ENCODE data around the gene POLD4. TPM values are rescaled to one million over a fixed set of nuclear protein-coding genes. Genes with fewer than 3 reads are reported as not detected.

Gene POLD4
- total RNA-seq, 1 experiment from 2014 or later = 39.4 TPM

DNA sequence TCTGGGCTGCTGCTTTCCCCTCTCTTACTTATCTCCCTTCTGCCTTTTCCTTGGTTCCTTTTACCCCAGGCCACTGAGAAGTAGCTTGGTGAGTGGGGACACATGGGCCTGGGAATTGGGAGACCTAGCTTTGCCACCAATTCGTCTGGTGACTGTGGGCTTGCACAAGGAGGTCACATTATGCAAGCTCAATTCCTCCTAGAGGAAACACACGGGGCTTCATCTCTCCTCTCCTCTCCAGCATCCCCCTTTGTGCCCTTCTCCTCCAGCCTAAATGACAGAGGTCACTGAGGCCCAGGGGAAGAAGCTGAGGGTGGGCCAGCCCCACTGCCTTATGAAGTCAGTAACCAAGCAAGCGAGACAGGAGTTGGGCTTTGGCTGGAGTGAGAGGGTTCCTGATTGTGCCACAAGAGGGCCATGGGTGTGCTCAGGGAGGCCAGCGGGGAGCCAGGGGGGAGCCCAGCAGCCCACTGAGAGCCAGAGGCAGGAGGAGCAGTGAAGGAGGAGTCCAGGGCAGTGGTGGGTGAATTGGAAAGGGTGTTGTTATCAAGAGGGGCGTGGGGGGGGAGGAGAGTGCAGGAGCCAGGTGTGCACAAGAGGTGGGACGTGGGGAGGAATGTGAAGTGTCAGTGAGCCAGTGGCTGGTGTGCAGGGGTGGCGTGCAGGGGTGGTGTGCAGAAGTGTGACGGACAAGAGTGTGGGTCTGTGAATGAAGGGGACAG is 18.0 kb upstream of the POLD4 start:
- DNase-seq (ENCODE audit: low read depth) = no peak

DNA sequence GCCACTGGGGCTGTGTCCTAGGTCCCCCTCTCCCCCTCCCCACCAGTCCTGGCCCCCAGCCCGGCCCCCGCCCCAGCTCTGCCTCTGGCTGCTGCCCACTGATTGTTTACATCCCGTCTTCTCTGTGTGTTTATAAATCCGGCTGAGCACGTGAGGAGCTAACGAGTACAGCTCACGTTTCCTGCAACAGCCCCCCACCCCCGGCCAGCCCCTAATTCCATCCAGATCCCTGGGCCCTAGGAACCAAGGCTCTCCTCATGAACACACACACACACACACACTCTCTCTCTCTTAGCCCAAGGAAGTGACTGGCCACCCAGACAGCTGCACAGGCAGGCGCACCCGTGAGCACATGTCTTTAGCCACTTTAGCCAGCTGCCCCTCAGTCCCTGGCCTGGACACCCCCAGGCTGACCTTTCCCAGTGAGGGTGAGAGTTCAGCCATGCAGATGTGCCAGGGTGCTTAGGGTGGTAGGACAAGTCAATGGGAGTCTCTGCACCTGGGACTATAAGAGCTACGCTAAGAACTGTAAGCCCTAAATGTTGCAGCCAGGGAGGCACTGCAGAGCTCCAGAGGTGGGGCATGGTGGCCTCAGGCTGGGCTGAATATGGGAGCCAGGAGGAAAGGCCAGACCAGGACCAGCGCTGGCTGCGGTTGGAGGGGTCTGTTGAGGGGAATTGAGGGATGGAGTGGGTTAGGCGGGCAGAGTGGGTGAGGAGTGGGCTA is 17.2 kb upstream of the POLD4 start:
- DNase-seq (ENCODE audit: low read depth) = no peak

DNA sequence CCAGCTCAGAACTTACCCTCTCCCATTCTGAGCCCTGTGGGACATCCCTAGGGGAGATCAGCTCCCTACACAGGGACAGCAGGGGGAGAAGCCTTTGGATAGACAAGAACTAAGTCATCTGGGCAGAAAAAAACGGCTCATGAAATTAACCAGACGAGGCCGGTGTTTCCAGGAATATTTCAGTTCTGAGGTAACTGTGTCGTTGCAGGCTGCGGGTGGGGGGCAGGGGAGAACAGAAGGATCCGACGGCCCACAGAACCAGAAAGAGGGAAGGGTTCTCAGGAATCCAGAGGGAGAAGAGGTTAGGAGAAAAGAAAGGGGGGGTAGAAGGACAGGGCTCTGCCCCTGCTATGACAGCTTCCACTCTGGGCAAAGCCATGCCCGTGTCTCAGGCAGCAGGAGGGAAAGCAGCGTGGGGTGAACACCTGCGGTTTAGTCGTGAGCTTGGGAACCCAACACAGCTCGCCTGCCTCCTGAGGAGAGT is 16.5 kb upstream of the POLD4 start:
- DNase-seq (ENCODE audit: low read depth) = no peak

DNA sequence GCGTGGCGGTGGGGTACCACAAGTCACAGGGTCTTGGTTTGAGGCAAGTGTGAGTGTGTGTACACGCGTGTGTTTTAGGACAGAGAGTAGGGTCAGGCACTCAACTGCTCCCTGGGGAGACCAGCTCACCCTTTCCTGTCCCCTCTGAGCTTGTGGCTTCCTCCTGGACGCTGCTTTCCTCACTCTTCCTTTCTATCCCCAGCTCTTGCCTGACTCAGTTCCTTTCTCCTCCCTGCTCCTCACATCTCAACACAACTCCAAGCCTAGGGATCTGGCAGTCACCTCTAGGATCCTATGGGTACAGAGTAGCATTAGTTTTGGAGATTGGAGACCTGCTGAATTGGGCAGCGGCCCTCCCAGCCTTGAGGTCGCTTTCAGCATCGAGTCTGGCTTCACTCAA is 15.9 kb upstream of the POLD4 start:
- no peak for DNase-seq (ENCODE audit: low read depth)

DNA sequence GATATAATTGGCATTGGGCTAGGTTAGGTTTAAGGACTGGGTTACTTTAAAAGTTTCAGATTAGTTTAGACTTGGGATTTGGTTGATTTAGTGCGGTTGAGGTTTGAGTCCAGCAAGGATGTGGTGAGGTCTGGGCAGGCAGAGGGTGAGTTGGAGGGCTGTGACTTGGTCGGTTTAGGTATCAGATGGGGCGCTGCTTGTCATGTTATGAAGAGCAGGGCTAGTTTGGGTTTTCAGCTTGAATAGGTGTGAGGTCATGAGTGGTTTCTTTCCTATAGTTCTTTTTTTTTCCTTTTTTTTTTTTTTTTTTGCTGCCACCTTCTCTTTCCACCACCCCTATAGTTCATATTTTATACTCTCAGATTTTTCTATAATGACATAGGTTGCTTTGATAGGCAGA is 15.3 kb upstream of the POLD4 start:
- no peak for DNase-seq (ENCODE audit: low read depth)

DNA sequence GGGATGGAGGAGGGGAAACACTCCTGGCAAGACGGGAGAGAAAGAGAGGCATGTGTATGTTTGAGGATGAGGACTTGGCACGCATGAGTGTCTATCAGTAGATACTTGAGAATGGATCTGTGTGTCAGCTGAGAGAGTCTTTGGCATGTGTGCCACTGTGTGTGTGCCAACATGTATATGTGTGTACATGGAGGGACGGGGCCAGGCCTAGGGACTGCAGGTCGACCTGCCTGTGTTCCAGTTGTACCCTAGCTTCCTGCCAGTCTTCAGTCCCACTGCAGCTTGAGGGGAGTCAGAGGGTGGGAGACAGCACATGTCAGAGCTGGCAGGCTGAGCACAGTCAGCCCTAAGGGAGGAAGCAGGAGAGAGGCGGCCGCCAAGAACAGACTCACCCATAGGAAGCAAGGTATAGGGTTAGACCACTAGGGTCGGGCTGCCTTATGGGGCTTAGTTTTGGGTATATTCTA is 14.4 kb upstream of the POLD4 start:
- no peak for DNase-seq (ENCODE audit: low read depth)

DNA sequence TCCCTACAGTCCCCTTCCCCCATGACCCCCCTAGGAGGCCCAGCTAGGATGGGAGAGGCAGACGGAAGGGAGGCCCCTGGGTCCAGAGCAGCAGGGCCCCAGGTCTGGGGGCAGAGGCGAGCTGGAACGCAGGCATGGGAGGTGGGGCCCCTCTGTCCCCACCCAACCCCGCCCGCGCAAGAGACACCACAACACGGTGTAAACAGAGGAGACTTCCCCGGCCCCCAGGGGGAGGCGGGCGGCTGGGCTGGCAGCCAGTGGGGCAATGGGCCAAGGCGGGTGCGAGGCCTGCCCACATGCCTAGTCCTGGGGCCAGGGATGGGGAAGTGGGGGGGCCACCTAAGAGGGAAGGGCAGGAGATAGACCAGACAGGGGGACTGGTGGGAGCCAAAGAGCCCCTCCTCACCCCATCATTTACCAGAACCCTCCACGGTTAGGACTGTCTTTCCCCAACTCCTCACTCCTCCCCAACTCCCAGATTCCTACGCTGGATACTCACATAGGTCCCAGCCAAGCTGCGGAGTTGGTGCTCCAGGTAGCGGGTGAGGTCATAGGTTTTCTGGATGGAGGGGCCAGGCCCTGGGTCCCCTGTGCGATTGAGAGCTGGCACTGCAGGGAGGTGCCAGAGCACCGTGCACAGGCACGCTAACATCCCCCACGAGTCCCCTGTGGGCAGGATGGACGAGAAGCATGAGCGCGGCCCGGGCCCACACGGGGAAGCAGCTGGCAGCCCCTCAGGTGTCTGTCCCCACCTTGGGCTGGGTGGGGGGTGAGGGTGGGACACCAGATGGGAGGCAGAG is 13.8 kb upstream of the POLD4 start:
- DNase-seq (ENCODE audit: low read depth) = no peak

DNA sequence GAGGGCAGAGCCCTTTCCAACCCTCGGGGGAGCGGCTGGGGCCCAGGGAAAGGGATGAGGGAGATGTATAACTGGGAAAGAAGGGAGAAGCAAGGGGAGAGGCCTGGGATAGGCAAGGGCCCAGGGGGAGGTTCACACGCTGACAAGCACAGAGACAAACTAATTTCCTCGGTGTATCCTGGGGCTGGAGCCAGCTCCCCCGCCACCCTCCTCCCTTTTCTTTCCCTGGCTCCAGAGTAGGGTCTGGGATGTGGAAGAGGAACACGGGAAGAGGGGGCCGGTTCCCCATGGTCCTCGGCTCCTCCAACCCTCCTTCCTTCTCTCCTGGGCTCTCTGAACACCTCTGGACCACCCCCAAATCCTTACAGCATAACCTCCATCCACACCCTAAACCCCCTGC is 13.2 kb upstream of the POLD4 start:
- no peak for DNase-seq (ENCODE audit: low read depth)

DNA sequence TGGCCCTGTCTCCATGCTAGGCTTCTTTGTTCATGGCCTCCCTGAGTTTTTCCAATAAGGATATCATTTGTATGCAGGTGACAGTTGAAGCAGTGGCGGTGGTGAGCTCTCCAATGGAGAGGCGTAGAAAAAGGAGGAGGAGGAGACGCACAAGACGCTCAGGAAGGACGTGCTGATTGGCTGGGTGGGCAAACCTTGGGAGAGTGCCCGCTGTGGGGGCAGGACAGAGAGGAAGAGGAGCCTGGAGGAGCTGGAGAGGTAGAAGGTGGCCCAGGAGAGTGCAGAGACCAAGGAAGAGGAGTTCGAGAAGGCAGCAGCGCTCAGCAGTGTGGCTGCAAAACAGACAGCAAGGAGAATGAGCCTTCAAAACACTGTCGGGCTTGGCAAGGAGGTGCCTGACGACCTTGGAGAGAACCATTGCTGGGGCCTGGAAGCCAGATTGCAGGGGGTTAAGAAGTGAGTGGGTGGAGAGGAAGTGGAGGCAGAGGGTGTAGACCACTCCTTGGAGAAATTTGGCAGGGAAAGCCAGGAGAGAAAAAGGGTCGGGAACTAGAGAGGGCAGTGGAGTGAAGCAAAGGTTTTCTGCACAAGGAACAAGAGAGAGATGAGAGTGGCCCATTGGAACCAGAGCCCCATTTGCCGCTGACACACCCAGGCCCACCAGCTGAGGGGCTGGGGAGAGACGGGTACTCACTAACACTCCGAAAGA is 12.5 kb upstream of the POLD4 start:
- no peak for DNase-seq (ENCODE audit: low read depth)

DNA sequence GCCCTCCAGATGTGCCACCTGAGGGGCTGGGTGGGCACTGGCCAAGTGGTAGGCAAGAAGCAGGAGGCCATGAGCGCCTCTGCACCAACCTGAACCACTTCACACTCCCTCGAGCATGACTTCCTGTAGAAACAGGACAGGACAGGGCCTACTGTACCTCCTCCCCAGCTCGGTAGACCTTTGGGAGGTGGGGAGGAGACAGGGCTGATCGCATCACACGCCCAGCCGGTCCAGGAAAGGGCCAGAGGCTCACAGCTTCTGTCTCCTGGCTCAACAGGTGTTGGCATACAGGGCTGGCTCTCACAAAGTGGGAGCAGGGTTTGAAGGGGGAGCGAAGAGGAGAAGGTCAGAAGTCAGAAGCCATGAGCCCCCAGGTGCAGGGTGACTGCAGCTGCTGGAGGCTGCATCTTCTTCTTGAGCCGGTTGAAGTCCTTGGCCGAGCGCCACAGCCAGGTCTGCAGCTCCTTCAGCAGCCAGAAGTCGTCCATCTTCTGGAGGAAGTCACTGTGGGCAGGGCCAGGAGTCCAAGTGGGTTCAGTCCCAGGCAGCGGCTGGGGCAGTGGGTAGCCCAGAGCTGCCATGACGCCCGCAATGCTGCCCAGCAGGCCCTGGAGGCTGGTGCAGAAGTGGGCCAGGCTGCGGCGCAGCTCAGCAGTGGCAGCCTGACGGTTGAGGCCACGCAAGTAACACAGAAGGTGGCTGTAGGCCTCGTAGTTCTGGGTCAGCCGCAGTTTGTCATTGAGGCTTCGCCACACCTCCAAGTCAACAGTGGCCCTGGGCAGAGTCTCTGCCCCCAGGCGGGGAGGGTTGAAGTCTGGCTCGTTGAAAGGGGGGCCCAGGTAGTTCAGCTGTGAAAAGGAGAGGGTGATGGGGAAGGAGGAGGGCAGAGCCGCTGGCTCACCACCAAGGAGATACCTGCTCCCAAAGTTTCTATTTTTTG is 11.7 kb upstream of the POLD4 start:
- DNase-seq (ENCODE audit: low read depth) = no peak

DNA sequence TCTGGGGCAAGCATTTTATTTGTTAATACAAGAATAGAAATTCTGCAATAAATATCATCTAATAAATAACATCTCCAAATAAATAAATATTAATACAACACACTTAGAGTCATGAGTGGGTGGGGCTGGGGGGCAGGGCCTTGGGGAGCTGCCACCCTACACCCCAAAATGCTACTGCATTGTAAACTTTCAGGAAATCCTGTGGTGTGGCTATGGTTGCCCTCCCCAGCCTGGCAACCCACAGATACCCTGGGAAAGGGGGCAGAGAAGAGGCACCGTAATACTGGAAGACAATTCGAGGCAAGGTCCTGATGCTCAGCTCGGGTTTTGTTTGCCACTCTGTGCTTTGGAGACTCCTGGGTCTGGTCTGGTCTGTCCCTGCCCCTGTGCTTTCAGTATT is 10.8 kb upstream of the POLD4 start:
- DNase-seq (ENCODE audit: low read depth) = no peak

DNA sequence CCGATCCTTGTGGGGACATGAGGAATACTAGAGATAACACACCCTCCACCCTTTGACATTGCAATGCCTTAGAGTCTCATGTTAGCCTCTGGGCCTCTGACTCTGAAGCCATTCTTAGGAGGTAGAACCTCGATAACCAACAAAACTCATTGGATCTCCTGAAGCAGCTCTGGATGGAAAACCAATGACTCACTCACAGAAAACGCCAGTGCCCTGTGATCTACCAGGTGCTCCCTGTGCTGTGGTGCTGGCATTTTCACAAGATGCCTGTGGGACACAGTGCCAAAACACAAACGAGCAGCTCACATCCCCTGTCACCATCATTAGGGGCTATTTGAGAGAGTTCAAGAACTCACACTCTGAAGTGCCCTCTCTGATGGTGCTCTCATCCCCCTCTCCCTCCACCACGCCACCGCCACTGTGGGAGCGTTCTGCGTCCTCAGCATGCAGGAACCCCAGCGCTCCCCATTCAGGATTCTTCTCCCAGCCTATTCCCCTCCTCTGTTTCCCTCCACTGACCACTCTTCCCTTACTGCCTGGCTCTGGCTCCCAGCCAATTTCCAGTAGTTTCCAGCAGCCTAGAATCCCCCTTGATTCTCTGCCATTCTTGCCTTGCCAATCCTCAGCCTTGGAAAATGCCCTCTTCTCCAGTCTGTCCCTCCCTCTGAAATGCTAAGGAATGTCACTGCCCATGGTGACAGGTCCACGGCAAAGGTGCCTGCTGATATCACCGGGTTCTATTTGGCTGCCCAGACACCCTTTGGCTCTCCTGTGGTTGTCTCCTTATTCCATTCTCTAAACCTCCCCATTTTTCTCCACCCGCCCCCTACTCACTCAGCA is 4.7 kb upstream of the POLD4 start:
- DNase-seq (ENCODE audit: low read depth) = peak; percentile 70

DNA sequence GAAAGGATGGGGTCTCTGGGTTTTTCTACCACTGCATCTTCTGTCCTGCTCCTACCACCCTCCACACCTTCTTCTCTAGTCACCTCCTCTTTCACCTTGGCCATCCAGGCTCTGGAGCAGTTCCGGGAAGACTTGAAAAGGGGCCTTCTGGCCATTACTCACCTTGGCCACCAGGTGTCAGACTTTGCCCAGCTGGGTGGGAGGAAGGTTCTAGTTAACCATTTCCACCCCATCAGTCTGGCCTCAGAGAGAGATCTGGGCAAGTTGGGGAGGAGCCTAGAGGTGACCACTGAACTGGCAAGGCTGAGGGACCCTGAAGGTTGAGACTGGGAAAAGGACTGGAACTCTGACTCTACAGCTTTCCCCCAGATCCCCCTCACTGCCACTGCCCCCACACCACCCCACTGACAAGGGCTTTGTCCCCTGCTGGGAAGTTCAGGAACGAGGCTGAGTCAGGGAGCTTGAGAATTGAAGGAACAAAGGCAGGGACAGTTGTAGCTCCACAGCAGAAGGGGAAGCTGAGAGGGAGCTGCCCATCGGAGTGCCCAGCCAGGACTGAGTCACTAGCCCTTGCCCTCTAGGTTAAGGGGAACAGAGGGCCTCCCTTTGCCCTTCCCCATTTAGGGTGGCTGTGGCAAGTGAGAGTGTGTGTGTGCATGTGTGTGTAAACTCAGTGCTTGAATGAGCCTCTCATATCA is 3.7 kb upstream of the POLD4 start:
- peak; percentile 77 for DNase-seq (ENCODE audit: low read depth)

DNA sequence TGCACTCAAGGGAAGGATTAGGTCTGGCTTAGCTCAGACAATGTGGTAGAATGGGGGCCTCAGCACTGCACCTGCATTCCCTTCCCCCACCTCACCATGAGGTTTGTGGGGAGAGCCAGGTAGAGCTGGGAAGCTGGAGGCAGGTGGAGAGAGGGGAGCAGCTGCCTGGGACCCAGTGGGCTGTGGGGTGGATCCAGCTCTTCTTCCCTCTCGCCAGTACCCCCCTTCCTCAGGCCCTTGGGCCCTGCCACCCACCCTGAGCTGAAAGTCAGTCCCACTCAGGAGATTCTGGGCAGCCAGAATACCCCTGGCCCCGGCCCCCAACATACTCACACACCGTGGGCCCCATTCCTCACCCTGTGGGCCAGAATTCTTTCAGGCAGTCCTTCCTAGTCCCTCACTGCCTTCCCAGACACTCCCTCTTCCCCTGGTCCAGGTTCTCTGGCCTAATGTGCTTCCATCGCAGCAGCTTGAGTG is 3.1 kb upstream of the POLD4 start:
- no peak for DNase-seq (ENCODE audit: low read depth)

DNA sequence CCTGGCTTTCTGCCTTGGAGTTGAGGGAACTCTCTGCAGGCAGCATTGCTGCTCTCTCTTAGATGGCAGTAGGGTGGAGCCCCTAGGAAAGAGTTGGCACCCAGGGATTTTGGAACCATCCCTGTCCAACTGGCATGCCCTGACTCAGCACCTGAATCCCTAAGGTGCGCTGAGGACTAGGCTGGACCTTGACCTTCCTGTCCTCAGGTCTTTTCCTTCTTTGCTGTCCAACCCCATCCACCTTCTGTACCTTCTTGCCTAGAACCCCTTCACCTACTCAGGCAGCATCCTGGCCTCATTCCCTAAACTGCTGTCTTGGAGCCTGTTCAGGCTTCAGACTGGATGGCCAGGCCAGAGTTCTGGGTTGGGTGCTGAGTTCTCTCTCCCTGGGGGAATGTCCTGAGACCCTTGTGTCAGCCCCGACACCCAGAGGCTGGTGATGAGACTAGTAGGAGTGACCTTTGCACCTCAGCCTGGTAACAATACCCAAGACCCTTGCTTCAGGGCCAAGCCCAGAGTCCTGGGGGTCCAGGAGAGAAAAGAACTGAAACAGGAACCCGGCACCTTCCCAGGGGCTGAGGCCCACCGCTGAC is 2.5 kb upstream of the POLD4 start:
- no peak for DNase-seq (ENCODE audit: low read depth)

DNA sequence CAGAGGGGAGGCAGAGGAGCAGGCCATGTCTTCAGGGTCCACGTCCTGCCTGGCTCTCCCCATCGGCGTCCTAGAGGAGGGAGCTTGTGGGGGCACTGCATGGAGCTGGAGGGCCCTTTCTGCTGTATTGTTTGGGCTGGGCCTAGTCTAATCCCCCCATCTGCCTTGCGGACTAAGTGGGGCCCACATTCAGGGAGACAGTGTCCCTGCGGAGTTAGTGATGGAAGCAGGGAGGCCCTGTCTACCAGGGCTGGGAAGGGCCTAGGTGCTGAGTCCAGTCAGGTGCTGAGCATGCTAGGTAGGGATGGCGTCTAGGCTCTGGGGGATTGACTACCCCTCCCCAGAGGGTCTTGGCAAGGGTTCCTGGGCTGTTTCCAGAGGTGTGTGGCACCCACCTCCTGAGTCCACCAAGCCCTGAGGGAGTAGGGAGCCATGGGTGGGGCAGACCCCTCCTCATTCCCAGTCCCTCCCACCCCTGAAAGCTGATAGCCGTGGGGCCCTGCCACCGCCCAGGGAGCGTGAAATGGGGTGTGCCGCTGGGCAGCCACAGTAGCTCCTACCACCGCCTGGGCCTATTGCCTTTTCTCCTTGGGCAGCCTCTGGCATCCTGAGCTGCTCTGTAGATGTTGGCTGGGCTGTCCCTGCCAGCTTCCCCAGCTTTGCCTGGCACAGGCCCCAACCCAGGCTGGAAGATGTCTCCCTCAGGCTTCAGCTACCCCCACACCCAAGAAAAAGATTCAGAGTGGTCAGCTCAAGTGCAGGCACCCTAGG is 1.9 kb upstream of the POLD4 start:
- DNase-seq (ENCODE audit: low read depth) = no peak
